Measurements from ENCODE around the gene MDFIC.

Gene MDFIC

GRCh38 chr7:115038158-115038557, 116.3 kb downstream of the MDFIC start:
- DNase-seq (ENCODE audit: low read depth in 2 of 2) = no peak

GRCh38 chr7:115040057-115040456, 118.2 kb downstream of the MDFIC start:
- no peak for DNase-seq (ENCODE audit: low read depth in 2 of 2)

- no peak for DNase-seq (ENCODE audit: low read depth in 2 of 2)
Observed at GRCh38 chr7:115040495-115040894, 118.6 kb downstream of the MDFIC start.

GRCh38 chr7:115042596-115042995, 120.7 kb downstream of the MDFIC start:
- DNase-seq (ENCODE audit: low read depth in 2 of 2) = no peak

GRCh38 chr7:115043605-115044004, 121.7 kb downstream of the MDFIC start:
- no peak for DNase-seq (ENCODE audit: low read depth in 2 of 2)

GRCh38 chr7:115044224-115044623, 122.3 kb downstream of the MDFIC start:
- no peak for DNase-seq (ENCODE audit: low read depth in 2 of 2)

GRCh38 chr7:115047958-115048720, 126.2 kb downstream of the MDFIC start:
- no peak for DNase-seq (ENCODE audit: low read depth in 2 of 2)

GRCh38 chr7:115052706-115053105, 130.8 kb downstream of the MDFIC start:
- DNase-seq (ENCODE audit: low read depth in 2 of 2) = no peak

- DNase-seq (ENCODE audit: low read depth in 2 of 2) = no peak
Observed at GRCh38 chr7:115054478-115055065, 132.7 kb downstream of the MDFIC start.

GRCh38 chr7:115056019-115056418, 134.1 kb downstream of the MDFIC start:
- no peak for DNase-seq (ENCODE audit: low read depth in 2 of 2)

- no peak for DNase-seq (ENCODE audit: low read depth in 2 of 2)
Observed at GRCh38 chr7:115058726-115059125, 136.8 kb downstream of the MDFIC start.

- DNase-seq (ENCODE audit: low read depth in 2 of 2) = no peak
Observed at GRCh38 chr7:115059321-115059720, 137.4 kb downstream of the MDFIC start.

GRCh38 chr7:115060095-115060870, 138.4 kb downstream of the MDFIC start:
- no peak for DNase-seq (ENCODE audit: low read depth in 2 of 2)

GRCh38 chr7:115066050-115066449, 144.2 kb downstream of the MDFIC start:
- no peak for DNase-seq (ENCODE audit: low read depth in 2 of 2)

- DNase-seq (ENCODE audit: low read depth in 2 of 2) = no peak
Observed at GRCh38 chr7:115066634-115067033, 144.7 kb downstream of the MDFIC start.

- no peak for DNase-seq (ENCODE audit: low read depth in 2 of 2)
Observed at GRCh38 chr7:115068220-115068619, 146.3 kb downstream of the MDFIC start.
